Skeletal muscle satellite cell (primary cell): ENCODE measurements around the gene GPR89B. TPM values are rescaled to one million over a fixed set of nuclear protein-coding genes. Genes with fewer than 3 reads are reported as not detected.
"Not testable (repeated sequence)": the region's sequence is repeated elsewhere in the genome, so short reads cannot be mapped to it uniquely, and the experiment has no call there.

Experiments used
- H3K27me3 ChIP-seq: 2 replicates; pipeline ENCODE4 v1.7.0; 2013; ENCODE audit warnings: low read length; ENCODE audit not compliant: control insufficient read depth, insufficient read depth
- H3K36me3 ChIP-seq: 2 replicates; pipeline ENCODE4 v1.7.0; 2013; ENCODE audit warnings: mild to moderate bottlenecking, control low read depth, low read length; ENCODE audit not compliant: insufficient read depth
- H3K4me1 ChIP-seq: 2 replicates; pipeline ENCODE4 v1.7.0; 2013; ENCODE audit warnings: low read length; ENCODE audit not compliant: control insufficient read depth, insufficient read depth
- H3K4me2 ChIP-seq: 2 replicates; pipeline ENCODE4 v1.7.0; 2013; ENCODE audit warnings: mild to moderate bottlenecking, low read length
- H3K4me3 ChIP-seq: 2 replicates; pipeline ENCODE4 v1.7.0; 2013; ENCODE audit warnings: low read length
- H3K9ac ChIP-seq: 2 replicates; pipeline ENCODE4 v1.7.0; 2013; ENCODE audit warnings: mild to moderate bottlenecking, low read depth, low read length, moderate library complexity
- H3K9me3 ChIP-seq: replicated peaks from 2 replicates; pipeline ENCODE4 v1.7.0; 2013; ENCODE audit warnings: mild to moderate bottlenecking, control low read depth, low read length
- total RNA-seq: library from RNA; depleted of rRNA; stranded (reverse); fragments of >200 nt; gene quantifications from 2 replicates; pipeline ENCODE4 v1.2.3, GENCODE V29; 2012; rRNA removed

The GPR89B gene
- 12.7 and 20.0 TPM in 2 replicates for total RNA-seq

DNA sequence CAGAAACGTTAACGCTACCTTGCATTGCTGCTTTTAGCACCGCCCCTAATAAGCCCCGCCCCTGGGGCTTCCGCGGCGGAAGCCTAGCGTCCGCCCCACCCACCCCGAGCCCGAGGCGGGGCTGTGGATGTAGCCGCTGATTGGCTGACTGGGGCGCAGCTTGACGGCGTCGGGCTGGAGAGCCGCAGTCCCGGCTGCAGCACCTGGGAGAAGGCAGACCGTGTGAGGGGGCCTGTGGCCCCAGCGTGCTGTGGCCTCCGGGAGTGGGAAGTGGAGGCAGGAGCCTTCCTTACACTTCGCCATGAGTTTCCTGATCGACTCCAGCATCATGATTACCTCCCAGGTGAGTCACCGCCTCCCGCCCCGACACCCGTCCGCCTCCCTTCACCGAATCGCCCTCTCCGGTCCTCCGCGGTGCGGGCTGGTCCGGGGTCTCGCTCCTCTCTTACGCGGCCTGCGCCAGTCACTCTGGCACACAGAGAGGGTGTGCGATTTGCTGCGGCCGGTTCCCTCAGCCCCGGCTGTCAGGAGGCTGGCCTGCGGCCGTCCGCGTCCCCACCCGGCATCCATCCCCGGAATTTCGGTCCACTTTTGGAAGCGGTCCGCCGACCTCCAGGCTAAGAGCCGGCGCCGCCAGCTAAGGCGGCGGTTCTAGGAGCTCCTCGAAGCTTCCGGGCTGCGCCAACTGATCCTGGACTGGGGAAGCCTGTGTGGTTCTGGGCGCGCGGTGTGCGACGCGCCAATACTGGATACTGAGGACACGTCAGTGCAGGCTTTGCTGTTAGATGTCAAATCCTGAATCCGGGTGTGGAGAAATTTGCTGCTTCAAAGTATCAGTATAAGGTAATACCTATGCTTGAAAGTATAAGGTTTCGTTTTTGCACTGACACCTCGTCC lies at the start of gene GPR89B:
TSS of gene GPR89B (plus strand) at position 185 of the 897 bp plus-strand sequence. CDS start at position 302, 117 bp downstream.
- H3K4me1 ChIP-seq, H3K36me3 ChIP-seq, H3K9me3 ChIP-seq, H3K27me3 ChIP-seq: not testable (repeated sequence)
- Histone ChIP-seq H3K4me2 (peak within 1 kb of the TSS; percentile 79), H3K4me3 (peak within 1 kb of the TSS; percentile 88), H3K9ac (peak within 1 kb of the TSS; percentile 83)

DNA sequence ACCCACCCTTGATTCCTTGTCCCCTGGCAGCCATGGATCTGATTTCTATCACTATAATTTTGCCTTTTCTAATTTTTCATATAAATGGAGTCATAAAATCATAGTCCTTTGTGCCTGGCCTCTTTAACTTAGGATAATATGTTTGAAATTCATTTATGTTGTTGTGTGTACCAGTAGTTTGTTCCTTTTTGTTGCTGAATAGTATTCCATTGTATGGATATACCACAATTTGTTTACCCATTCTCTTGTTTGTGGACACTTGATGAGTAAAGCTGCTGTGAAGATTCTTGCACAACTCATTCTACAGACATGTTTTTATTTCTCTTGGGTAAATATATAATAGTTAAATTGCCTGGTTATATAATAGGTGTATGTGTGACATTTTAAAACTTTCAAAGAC lies 48.3 kb upstream of the GPR89B start:
- Histone ChIP-seq H3K9ac (no peak overlapping the region), H3K4me1 (no peaks in the 10 kb centered on the region), H3K9me3 (no peaks in the 10 kb centered on the region), H3K36me3 (no peaks in the 10 kb centered on the region), H3K4me3 (no peak overlapping the region), H3K4me2 (no peak overlapping the region), H3K27me3 (peaks cover 3% of the 10 kb centered on the region)

DNA sequence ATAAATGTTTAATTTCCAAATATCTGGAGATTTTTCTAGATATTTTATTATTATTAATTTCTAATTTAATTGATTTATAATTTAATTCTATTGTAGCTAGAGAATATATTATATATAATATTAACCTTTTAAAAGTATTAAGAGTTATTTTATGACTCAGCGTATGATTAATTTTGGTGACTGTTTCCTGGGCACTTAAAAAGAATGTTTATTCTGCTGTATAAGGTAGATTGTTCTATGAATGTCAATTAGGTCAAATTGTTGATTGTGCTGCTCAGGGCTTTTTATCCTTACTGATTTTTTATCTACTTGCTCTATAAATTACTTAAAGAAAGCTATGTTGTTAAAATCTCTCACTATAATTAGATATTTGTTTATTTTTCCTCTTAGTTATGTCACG lies 45.7 kb upstream of the GPR89B start:
- no peak overlapping the region for H3K4me2 ChIP-seq
- H3K4me3 ChIP-seq = no peak overlapping the region
- no peaks in the 10 kb centered on the region for H3K9me3 ChIP-seq
- H3K9ac ChIP-seq = no peak overlapping the region
- no peaks in the 10 kb centered on the region for H3K4me1 ChIP-seq
- no peaks in the 10 kb centered on the region for H3K36me3 ChIP-seq
- peaks cover 3% of the 10 kb centered on the region for H3K27me3 ChIP-seq

DNA sequence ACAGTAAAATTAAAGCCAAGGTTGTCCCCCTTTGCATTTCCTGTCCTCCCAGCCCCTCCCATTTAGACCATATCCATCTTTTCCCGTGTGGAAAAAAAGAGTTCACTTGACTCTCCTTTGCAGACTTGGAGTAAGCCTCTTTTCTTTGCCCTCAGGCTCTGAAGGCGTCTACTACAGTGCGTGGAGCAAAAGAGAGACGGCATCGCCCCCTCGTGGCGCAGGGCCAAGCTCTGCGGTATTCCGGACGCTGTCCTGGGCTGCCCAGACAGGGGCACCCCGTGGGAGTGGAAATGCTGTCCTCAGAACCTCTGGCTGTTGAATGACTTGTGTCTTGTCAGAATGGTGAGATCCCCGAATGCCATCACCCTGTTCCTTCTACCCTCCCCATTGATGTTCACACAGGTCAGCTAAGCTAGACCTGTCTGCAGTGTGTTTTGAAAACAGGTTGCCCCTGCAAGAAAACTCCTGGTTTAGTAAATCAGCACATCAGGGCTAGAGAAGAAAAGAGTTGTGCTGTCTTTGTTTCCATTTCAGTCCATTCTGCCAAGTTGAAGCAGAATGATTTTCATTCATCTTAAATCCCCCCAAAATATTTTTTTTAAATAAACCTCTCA lies 37.9 kb upstream of the GPR89B start:
- Histone ChIP-seq H3K4me3 (no peak overlapping the region), H3K9ac (no peak overlapping the region), H3K36me3 (no peaks in the 10 kb centered on the region), H3K4me2 (no peak overlapping the region), H3K4me1 (no peaks in the 10 kb centered on the region), H3K27me3 (peaks cover 6% of the 10 kb centered on the region), H3K9me3 (no peaks in the 10 kb centered on the region)

DNA sequence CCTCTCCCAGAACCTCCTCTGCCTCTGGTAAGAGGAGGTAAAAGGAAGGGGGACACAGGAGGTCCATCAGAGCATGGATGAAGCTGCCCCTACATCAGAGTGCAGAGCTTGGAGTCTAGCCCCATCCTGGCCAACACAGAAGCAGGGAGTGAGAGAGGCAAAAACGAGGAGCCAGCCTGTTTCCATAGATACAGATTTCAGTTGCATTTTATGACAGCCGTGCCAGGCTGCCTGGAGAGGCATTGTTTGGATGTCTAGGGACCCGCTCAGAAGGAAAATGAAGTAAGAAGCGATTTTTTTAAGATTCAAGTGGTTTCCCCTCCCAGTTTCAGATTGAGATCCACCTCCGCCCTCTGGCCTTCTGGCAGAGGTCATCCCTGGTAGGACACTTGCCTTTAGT lies 37.1 kb upstream of the GPR89B start:
- Histone ChIP-seq H3K9ac (no peak overlapping the region), H3K36me3 (no peaks in the 10 kb centered on the region), H3K4me3 (no peak overlapping the region), H3K4me2 (no peak overlapping the region), H3K9me3 (no peaks in the 10 kb centered on the region), H3K27me3 (peaks cover 6% of the 10 kb centered on the region), H3K4me1 (no peaks in the 10 kb centered on the region)

DNA sequence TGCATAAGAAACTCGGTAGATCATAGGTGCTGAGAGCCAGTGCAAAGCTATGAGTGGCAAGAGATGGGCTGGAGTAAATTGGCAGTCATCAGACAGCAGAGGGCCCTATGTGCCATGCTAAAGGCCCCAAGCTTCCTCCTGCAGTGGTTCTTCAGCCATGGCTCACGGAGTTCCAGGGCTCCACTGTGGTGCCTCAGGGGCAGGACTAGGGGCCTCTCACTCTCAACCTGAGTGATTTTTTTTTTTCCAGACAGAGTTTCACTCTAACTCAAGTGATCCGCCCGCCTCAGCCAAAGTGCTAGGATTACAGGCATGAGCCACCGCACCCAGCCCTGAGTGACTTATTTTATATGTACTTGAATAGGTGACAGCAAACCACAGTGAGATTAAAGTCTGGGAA lies 36.0 kb upstream of the GPR89B start:
- no peaks in the 10 kb centered on the region for H3K9me3 ChIP-seq
- H3K9ac ChIP-seq = no peak overlapping the region
- H3K4me1 ChIP-seq = no peaks in the 10 kb centered on the region
- H3K27me3 ChIP-seq = peaks cover 10% of the 10 kb centered on the region
- H3K36me3 ChIP-seq = no peaks in the 10 kb centered on the region
- H3K4me2 ChIP-seq = no peak overlapping the region
- no peak overlapping the region for H3K4me3 ChIP-seq

DNA sequence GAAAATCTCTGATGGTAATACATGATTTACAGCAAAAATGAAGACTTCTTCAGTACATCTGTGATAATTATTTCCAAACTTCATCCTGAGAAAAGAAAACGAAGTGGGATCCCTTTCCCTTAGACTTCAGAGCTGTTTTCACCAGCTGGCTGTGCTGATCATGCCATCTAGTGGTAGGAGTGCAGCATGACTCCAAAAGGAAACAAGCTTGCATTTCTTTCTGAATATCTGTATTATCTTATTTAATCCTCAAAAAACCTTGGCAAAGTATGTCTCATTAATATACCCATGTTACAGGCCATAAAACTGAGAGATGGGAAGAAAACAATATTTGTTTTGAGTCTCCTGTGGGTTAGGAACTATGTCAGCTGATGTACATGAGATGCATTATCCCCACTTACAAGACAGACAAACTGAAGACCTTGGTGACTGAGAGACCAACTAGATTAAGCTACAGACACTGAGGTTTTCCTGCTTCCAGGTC lies 35.4 kb upstream of the GPR89B start:
- Histone ChIP-seq H3K4me3 (no peak overlapping the region), H3K27me3 (peaks cover 14% of the 10 kb centered on the region), H3K9ac (no peak overlapping the region), H3K36me3 (no peaks in the 10 kb centered on the region), H3K9me3 (no peaks in the 10 kb centered on the region), H3K4me1 (no peaks in the 10 kb centered on the region), H3K4me2 (no peak overlapping the region)

DNA sequence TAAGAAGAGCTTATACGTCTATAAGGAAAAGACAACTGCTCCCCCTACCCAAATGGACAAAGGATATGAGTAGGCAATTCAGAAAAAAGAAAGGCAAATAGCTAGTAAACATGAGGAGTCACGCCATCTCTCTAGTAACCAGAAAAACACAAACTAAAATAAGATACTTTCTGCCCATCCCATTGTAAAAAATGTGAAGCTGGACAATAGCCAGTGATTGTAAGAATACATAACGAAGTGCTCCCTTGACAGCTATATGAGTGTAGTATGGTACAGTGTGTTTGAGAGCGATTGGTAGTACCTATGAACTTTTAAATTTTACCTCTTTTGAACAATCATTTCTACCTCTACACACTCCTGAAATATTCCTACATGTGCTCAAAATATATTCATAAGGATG lies 33.1 kb upstream of the GPR89B start:
- H3K4me3 ChIP-seq = no peak overlapping the region
- H3K27me3 ChIP-seq = peaks cover 19% of the 10 kb centered on the region
- no peak overlapping the region for H3K4me2 ChIP-seq
- no peaks in the 10 kb centered on the region for H3K4me1 ChIP-seq
- no peak overlapping the region for H3K9ac ChIP-seq
- H3K9me3 ChIP-seq = no peaks in the 10 kb centered on the region
- no peaks in the 10 kb centered on the region for H3K36me3 ChIP-seq

DNA sequence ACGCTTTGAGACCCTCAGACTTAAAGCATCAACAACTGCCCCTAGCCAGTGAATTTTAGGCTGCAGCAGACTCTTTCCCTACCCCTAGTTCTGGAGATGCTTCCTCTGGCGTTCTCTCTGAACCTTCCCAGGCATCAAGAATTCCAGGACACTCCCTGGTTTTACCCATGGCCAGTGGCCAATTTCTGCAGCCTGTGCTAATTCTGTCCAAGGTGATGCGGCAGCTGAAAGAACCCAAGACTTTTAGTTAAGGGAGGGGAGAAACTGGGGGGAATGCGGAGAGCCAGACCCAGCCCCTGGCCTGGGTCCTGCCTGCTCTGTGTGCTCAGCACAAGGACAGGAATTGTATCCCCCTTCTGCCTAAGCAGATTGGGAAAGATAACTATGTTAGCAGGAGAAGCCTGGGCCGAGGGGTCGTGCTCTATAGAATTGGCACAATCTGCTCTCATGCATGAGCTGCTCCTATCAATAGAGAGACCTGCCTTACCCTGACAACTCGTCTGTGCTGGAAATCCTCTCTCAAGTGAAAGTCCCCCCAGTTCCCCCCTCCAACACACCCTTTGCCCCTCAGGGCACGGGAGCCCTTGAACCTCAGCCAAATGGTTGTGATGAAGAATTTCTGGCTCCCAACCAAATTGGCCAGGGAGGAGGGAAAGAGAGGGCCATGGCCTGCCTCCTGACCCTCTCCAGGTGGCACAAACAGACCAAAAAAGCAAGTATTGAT lies 31.0 kb upstream of the GPR89B start:
- Histone ChIP-seq H3K27me3 (peaks cover 24% of the 10 kb centered on the region), H3K4me2 (no peak overlapping the region), H3K9ac (no peak overlapping the region), H3K9me3 (no peaks in the 10 kb centered on the region), H3K4me3 (no peak overlapping the region), H3K4me1 (no peaks in the 10 kb centered on the region), H3K36me3 (no peaks in the 10 kb centered on the region)

DNA sequence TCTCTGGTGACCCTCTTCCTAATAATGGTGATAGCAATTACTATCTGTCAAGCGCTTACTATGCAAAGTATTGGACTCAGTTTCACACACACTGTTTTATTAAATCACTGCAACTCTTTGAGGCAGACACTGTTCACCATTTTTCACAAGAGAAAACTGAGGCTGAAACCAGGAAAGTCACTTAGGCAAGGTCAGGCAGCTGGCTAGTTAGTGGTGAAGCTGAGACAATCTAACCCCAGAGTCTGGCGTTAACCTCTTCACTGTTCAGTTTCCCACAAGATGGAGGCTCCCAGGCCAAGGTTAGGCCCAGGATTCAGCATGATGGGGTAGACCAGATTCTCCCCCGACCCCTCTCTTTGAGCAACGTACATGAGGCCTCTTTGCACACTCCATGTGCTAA lies 30.4 kb upstream of the GPR89B start:
- Histone ChIP-seq H3K9me3 (no peaks in the 10 kb centered on the region), H3K27me3 (peaks cover 24% of the 10 kb centered on the region), H3K4me2 (no peak overlapping the region), H3K9ac (no peak overlapping the region), H3K36me3 (no peaks in the 10 kb centered on the region), H3K4me1 (no peaks in the 10 kb centered on the region), H3K4me3 (no peak overlapping the region)

DNA sequence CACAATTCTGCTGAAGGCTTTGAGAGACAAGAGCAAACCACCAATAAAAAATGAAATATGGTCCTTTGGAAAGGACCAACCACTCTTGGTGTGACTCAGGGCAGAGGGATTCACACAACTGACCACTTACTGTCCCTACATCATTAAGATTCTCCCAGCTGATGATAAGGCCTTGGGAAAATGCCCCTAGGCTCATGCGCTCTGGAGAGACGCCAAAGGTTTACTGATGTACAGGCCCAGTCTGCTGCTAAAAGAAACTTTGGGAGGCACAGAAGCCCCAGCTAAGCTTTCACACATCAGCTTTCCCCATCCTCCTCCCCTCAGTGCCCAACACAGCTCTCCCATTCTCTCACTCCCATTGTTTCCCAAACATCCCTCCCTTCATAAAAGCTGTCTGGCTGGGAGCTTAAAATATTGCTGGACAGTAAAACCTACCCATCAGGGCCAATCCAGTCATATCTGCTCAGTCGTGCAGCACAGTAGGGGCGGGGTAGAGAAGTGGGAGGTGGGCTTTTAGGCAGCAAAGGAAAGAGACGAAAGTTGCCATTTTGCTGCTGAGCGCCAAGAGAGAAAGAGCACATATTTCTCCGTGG lies 25.9 kb upstream of the GPR89B start, which contains the start of gene GJA8:
TSS of gene GJA8 (plus strand) at position 543 of the 593 bp plus-strand sequence. CDS start 5,161 bp downstream, outside the sequence.
- Histone ChIP-seq H3K36me3 (no peaks in the 10 kb centered on the region), H3K27me3 (peaks cover 21% of the 10 kb centered on the region), H3K4me1 (no peaks in the 10 kb centered on the region), H3K9ac (no peak within 1 kb of the TSS), H3K9me3 (no peaks in the 10 kb centered on the region), H3K4me2 (no peak within 1 kb of the TSS), H3K4me3 (no peak within 1 kb of the TSS)
